GM23248 (cell line): ENCODE data around the gene NUP98. TPM values are rescaled to one million over a fixed set of nuclear protein-coding genes. Genes with fewer than 3 reads are reported as not detected.
"Not testable (repeated sequence)": the region's sequence is repeated elsewhere in the genome, so short reads cannot be mapped to it uniquely, and the experiment has no call there.

Experiments
- DNase-seq: peaks from one replicate; pipeline ENCODE4 v3.0.0-alpha.2; 2015
- H2AFZ ChIP-seq: fragments of 200-600 bp; sonication (generic); 2 replicates; pipeline ENCODE4 v1.6.1; 2016; ENCODE audit warnings: antibody characterized with exemption
- H3F3A ChIP-seq: fragments of 200-600 bp; sonication (generic); 2 replicates; pipeline ENCODE4 v1.6.1; 2016; ENCODE audit warnings: mild to moderate bottlenecking, antibody characterized with exemption, mixed run types; ENCODE audit not compliant: insufficient read depth
- H3K27ac ChIP-seq: fragments of 200-600 bp; sonication (generic); 2 replicates; pipeline ENCODE4 v1.5.1; 2016; ENCODE audit warnings: mild to moderate bottlenecking
- H3K27me3 ChIP-seq: fragments of 200-600 bp; sonication (generic); replicated peaks from 2 replicates; pipeline ENCODE4 v1.6.1; 2016; ENCODE audit warnings: mild to moderate bottlenecking; ENCODE audit not compliant: insufficient read depth
- H3K36me3 ChIP-seq: fragments of 200-600 bp; sonication (generic); 2 replicates; pipeline ENCODE4 v1.6.1; 2016; ENCODE audit warnings: low read depth, mild to moderate bottlenecking
- H3K4me1 ChIP-seq: fragments of 200-600 bp; sonication (generic); 2 replicates; pipeline ENCODE4 v1.6.1; 2016; ENCODE audit warnings: mild to moderate bottlenecking; ENCODE audit not compliant: insufficient read depth
- H3K4me2 ChIP-seq: fragments of 200-600 bp; sonication (generic); one replicate; pipeline ENCODE4 v1.6.1; 2016; ENCODE audit warnings: mild to moderate bottlenecking; ENCODE audit not compliant: unreplicated experiment
- H3K4me3 ChIP-seq: fragments of 200-600 bp; sonication (generic); 2 replicates; pipeline ENCODE4 v1.5.1; 2016; ENCODE audit warnings: mild to moderate bottlenecking
- H3K79me2 ChIP-seq: fragments of 200-600 bp; sonication (generic); 2 replicates; pipeline ENCODE4 v1.6.1; 2016; ENCODE audit warnings: mild to moderate bottlenecking; ENCODE audit not compliant: insufficient read depth
- H3K9ac ChIP-seq: fragments of 200-600 bp; sonication (generic); 2 replicates; pipeline ENCODE4 v1.6.1; 2016; ENCODE audit warnings: mild to moderate bottlenecking
- H3K9me2 ChIP-seq: fragments of 200-600 bp; sonication (generic); 2 replicates; pipeline ENCODE4 v1.6.1; 2016; ENCODE audit warnings: mixed run types, mild to moderate bottlenecking, moderate library complexity; ENCODE audit not compliant: insufficient read depth
- H3K9me3 ChIP-seq: fragments of 200-600 bp; sonication (generic); one replicate; pipeline ENCODE4 v1.6.1; 2017; ENCODE audit warnings: low read depth
- H4K20me1 ChIP-seq: fragments of 200-600 bp; sonication (generic); 2 replicates; pipeline ENCODE4 v1.6.0; 2016; ENCODE audit not compliant: insufficient read depth
- EZH2 ChIP-seq: fragments of 200-600 bp; sonication (generic); IDR thresholded peaks from 2 replicates; pipeline ENCODE4 v1.6.1; 2018; ENCODE audit warnings: antibody characterized with exemption, mild to moderate bottlenecking; ENCODE audit not compliant: insufficient read depth, poor library complexity, severe bottlenecking
- EZH2phosphoT487 ChIP-seq: fragments of 200-600 bp; sonication (generic); IDR thresholded peaks from 2 replicates; pipeline ENCODE4 v1.6.1; 2018; ENCODE audit warnings: antibody characterized with exemption, moderate library complexity, mild to moderate bottlenecking, low read depth; ENCODE audit not compliant: insufficient read depth
- WGBS, 2 experiments: methylation state at CpG; one replicate each; pipeline ENCODE4 v1.1.6; 2015 to 2017; ENCODE audit warnings: low lambda C conversion rate in 2 of 2, low coverage in 1 of 2; ENCODE audit errors: missing lambda C conversion rate in 2 of 2; 5-methylcytosine and 5-hydroxymethylcytosine counted together
- in situ Hi-C: fragments of 300-500 bp; cut with MboI; formaldehyde crosslinking; loops from 2 replicates; pipeline ENCODE4 v1.15.0; 2020
- polyA plus RNA-seq: library from polyadenylated mRNA; unstranded; fragments of >200 nt; fragmentation: Nextera tagmentation; extraction: Ambion mirVana; gene quantifications from 2 replicates; pipeline ENCODE4 v1.2.1, GENCODE V29; 2016
- total RNA-seq: library from RNA; depleted of rRNA; stranded (reverse); fragments of >200 nt; shearing (Covaris generic); gene quantifications from 2 replicates; pipeline ENCODE4 v1.2.3, GENCODE V29; 2014

The NUP98 gene
- total and polyA plus RNA-seq, 2 experiments from 2014 or later: 30.5 to 79.3 TPM

DNA sequence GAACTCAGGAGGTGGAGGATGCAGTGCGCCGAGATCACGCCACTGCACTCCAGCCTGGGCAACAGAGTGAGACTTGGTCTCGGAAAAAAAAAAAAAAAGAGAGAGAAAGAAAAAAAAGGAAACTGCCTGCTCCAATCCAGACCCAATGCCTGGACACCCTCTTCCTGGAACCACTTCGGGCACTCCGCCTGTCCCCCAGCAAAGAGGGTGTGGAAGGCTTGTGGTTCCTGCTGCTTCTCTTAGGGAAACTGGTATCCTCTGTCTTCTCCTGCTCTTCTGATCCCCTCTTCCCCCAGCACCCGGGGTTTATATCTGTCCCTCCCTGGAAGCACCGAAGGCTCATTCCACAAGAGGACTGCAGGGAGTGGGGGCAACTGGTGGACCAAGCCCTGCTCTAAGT is 139.1 kb downstream of the NUP98 start:
- in situ Hi-C loops: no loop called here
- no peaks in the 10 kb centered on the region for H3K79me2 ChIP-seq
- H3K9me2 ChIP-seq: no peaks in the 10 kb centered on the region
- H2AFZ ChIP-seq: no peak overlapping the region
- no peak overlapping the region for H3K27ac ChIP-seq
- H3K27me3 ChIP-seq: peaks cover 15% of the 10 kb centered on the region; the same call in 1 of the 2 replicates
- no peak overlapping the region for H3K9ac ChIP-seq
- no peaks in the 10 kb centered on the region for H3F3A ChIP-seq
- WGBS, 2 experiments: 80 to 82% methylated on average over 8 of the region's 8 CpGs
- no peaks in the 10 kb centered on the region for H3K36me3 ChIP-seq
- no peak for DNase-seq
- TF ChIP-seq EZH2phosphoT487: no peak
- no peak for TF ChIP-seq EZH2
- H3K4me1 ChIP-seq: no peaks in the 10 kb centered on the region
- no peak overlapping the region for H3K4me3 ChIP-seq
- no peaks in the 10 kb centered on the region for H4K20me1 ChIP-seq
- no peaks in the 10 kb centered on the region for H3K9me3 ChIP-seq
- H3K4me2 ChIP-seq: no peak overlapping the region

DNA sequence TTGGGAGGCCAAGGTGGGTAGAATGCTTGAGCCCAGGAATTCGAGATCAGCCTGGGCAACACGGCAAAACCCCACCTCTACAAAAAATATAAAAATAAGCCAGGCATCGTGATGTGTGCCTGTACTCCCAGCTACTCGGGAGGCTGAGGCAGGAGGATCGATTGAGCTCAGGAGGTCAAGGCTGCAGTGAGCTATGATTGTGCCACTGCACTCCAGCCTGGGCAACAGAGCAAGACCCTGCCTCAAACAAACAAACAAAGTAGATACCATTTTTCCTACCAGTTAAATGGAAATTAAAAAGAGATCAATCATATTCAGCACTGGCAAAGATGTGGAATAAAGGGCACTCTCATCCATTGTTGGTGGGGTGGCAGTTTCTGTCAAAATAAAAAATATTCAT is 140.0 kb downstream of the NUP98 start:
- H3K4me3 ChIP-seq, in situ Hi-C loops, H3K4me2 ChIP-seq, H3K9ac ChIP-seq, H4K20me1 ChIP-seq, H3K36me3 ChIP-seq, DNase-seq, H3K27ac ChIP-seq, H3K79me2 ChIP-seq, H3F3A ChIP-seq, H3K9me3 ChIP-seq, H3K9me2 ChIP-seq, H2AFZ ChIP-seq, H3K4me1 ChIP-seq: not testable (repeated sequence)
- WGBS, 2 experiments: 65 to 66% methylated on average over 5 of the region's 5 CpGs
- peaks cover 15% of the 10 kb centered on the region; the same call in 1 of the 2 replicates for H3K27me3 ChIP-seq

DNA sequence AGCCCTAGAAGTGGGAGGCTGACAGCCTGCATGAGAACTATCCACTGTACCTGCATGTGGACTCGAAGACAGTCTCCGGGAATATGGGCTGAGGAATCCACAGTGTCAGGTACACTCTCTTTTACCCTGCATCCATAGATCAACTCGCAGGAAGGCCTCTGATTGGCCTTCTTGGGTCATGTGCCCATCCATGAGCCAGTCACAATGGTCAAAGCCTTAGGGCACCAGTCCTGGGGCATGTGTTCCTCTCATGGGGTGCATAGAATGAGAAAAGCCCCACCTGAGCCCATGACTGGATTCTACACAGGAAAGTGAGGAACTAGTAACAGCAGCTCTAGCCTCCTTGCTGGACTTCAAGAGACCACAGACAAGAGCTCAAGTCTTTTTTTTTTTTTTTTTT is 141.8 kb downstream of the NUP98 start:
- no peak overlapping the region for H3K4me3 ChIP-seq
- H3F3A ChIP-seq: no peaks in the 10 kb centered on the region
- 70 to 77% methylated on average over 3 of the region's 3 CpGs for WGBS, 2 experiments
- no peaks in the 10 kb centered on the region for H3K4me1 ChIP-seq
- no peak overlapping the region for H3K27ac ChIP-seq
- H3K4me2 ChIP-seq: no peak overlapping the region
- no peak for TF ChIP-seq EZH2phosphoT487
- no peak for TF ChIP-seq EZH2
- no peaks in the 10 kb centered on the region for H4K20me1 ChIP-seq
- DNase-seq: no peak
- no peaks in the 10 kb centered on the region for H3K9me3 ChIP-seq
- H2AFZ ChIP-seq: no peak overlapping the region
- peaks cover 15% of the 10 kb centered on the region; the same call in 1 of the 2 replicates for H3K27me3 ChIP-seq
- H3K36me3 ChIP-seq: no peaks in the 10 kb centered on the region
- no peaks in the 10 kb centered on the region for H3K79me2 ChIP-seq
- H3K9me2 ChIP-seq: no peaks in the 10 kb centered on the region
- H3K9ac ChIP-seq: no peak overlapping the region
- in situ Hi-C loops: no loop called here

DNA sequence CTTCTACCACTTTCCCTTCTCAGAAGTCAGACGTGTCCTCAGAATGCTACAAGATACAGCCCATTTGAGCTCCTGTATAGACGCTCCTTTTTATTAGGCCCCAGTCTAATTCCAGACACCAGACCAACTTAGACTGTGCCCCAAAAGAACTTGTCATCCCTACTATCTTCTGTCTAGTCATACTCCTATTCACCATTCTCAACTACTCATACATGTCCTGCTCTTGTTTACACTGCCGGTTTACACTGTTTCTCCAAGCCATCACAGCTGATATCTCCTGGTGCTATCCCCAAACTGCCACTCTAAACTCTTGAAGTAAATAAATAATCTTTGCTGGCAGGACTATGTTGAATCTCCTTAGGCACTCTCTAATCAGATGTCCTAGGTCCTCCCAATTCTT is 144.8 kb downstream of the NUP98 start:
- in situ Hi-C loops, DNase-seq, H3K27ac ChIP-seq, H3K4me2 ChIP-seq, H3K79me2 ChIP-seq, H3K4me3 ChIP-seq, H3K9ac ChIP-seq, H3K9me2 ChIP-seq, H3K4me1 ChIP-seq, H3K36me3 ChIP-seq, H4K20me1 ChIP-seq, H3F3A ChIP-seq, H3K9me3 ChIP-seq, H2AFZ ChIP-seq: not testable (repeated sequence)
- WGBS, 2 experiments: 82% methylated on average over 3 of the region's 3 CpGs
- peaks cover 21% of the 10 kb centered on the region for H3K27me3 ChIP-seq

DNA sequence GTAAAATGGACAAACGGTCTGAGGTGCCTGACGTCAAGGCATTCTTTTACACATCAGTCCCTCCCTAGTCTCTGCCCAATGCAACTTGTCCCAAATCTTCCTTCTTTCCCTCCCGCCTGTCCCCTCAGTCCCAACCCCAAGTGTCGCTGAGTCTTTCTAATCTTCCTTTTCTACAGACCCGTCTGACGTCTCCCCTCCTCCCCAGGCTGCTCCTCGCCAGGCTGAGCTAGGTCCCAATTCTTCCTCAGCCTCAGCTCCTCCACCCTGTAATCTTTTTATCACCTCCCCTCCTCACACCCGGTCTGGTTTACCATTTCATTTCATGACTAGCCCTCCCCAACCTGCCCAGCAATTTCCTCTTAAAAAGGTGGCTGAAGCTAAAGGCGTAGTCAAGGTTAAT is 148.0 kb downstream of the NUP98 start:
- H3K27ac ChIP-seq, DNase-seq, H3K9ac ChIP-seq, H3K4me1 ChIP-seq, H3K4me3 ChIP-seq, H3K9me3 ChIP-seq, H3K9me2 ChIP-seq, H3K79me2 ChIP-seq, H3F3A ChIP-seq, in situ Hi-C loops, H3K36me3 ChIP-seq, H2AFZ ChIP-seq, H3K4me2 ChIP-seq, H4K20me1 ChIP-seq: not testable (repeated sequence)
- peaks cover 15% of the 10 kb centered on the region for H3K27me3 ChIP-seq
- 34 to 40% methylated on average over 9 of the region's 9 CpGs for WGBS, 2 experiments

DNA sequence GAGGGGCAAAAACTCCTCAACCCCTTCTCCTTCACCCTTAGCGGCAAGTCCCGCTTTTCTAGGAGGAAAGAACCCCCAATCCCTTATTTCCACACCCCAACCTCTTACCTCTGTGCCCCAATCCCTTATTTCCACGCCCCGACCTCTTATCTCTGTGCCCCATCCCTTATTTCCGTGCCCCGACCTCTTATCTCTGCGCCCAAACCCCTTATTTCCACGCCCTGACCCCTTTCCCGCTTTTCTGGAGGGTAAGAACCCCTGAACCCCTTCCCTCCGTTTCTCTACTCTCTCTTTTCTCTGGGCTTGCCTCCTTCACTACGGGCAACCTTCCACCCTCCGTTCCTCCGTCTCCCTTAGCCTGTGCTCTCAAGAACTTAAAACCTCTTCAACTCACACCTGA is 148.5 kb downstream of the NUP98 start:
- H3K4me2 ChIP-seq, in situ Hi-C loops, H2AFZ ChIP-seq, H3F3A ChIP-seq, H3K4me3 ChIP-seq, H3K27ac ChIP-seq, H3K9me2 ChIP-seq, H3K36me3 ChIP-seq, H3K4me1 ChIP-seq, H3K79me2 ChIP-seq, DNase-seq, H3K9ac ChIP-seq, H3K9me3 ChIP-seq, H4K20me1 ChIP-seq: not testable (repeated sequence)
- H3K27me3 ChIP-seq: peaks cover 15% of the 10 kb centered on the region
- 51 to 59% methylated on average over 10 to 13 of the region's 13 CpGs for WGBS, 2 experiments
